Fibroblast of upper back skin (primary cell): ENCODE data around the gene HNRNPA0.
"Not testable (repeated sequence)": the region's sequence is repeated elsewhere in the genome, so short reads cannot be mapped to it uniquely, and the experiment has no call there.

Source experiments
- DNase-seq: peaks from one replicate; pipeline ENCODE4 v3.0.0-alpha.2; 2013

HNRNPA0 gene

GRCh38 chr5:137754188-137754960 lies at the start of gene HNRNPA0:
Gene HNRNPA0, minus strand, starts transcription at chr5:137754363. Its CDS starts 297 bp downstream, at chr5:137754066.
- peak; percentile 97 for DNase-seq

GRCh38 chr5:137802282-137803210 lies 48.4 kb upstream of the HNRNPA0 start:
- DNase-seq: no peak

GRCh38 chr5:137800700-137801411 lies 46.7 kb upstream of the HNRNPA0 start:
- no peak for DNase-seq

GRCh38 chr5:137796279-137796678 lies 42.1 kb upstream of the HNRNPA0 start:
- DNase-seq: no peak

- DNase-seq: no peak
Measured at GRCh38 chr5:137794863-137795262, 40.7 kb upstream of the HNRNPA0 start.

GRCh38 chr5:137792303-137792702 lies 38.1 kb upstream of the HNRNPA0 start:
- DNase-seq: no peak

- DNase-seq: no peak
Measured at GRCh38 chr5:137791799-137792198, 37.6 kb upstream of the HNRNPA0 start.

GRCh38 chr5:137791387-137791786 lies 37.2 kb upstream of the HNRNPA0 start:
- no peak for DNase-seq

GRCh38 chr5:137788560-137788959 lies 34.4 kb upstream of the HNRNPA0 start:
- DNase-seq: not testable (repeated sequence)

GRCh38 chr5:137782984-137783536 lies 28.9 kb upstream of the HNRNPA0 start:
- no peak for DNase-seq

- no peak for DNase-seq
Measured at GRCh38 chr5:137782055-137782454, 27.9 kb upstream of the HNRNPA0 start.

GRCh38 chr5:137778772-137779564 lies 24.8 kb upstream of the HNRNPA0 start:
- DNase-seq: peak; percentile 39

GRCh38 chr5:137767937-137768336 lies 13.8 kb upstream of the HNRNPA0 start:
- not testable (repeated sequence) for DNase-seq

GRCh38 chr5:137761566-137761965 lies 7.4 kb upstream of the HNRNPA0 start:
- no peak for DNase-seq

GRCh38 chr5:137760719-137761516 lies 6.8 kb upstream of the HNRNPA0 start:
- no peak for DNase-seq

GRCh38 chr5:137760294-137760693 lies 6.1 kb upstream of the HNRNPA0 start:
- no peak for DNase-seq

GRCh38 chr5:137758715-137759306 lies 4.6 kb upstream of the HNRNPA0 start:
- DNase-seq: no peak

GRCh38 chr5:137758121-137758520 lies 4.0 kb upstream of the HNRNPA0 start:
- no peak for DNase-seq

GRCh38 chr5:137757634-137758033 lies 3.5 kb upstream of the HNRNPA0 start:
- DNase-seq: no peak

- no peak for DNase-seq
Measured at GRCh38 chr5:137754961-137755762, 999 bp upstream of the HNRNPA0 start.
